HG03558 (cell line): ENCODE measurements around the gene THAP6.

Source experiments
- ATAC-seq: cut with Tn5 transposase; IDR thresholded peaks from one replicate; pipeline ENCODE4 v1.9.1; 2021; ENCODE audit warnings: moderate number of reproducible peaks; ENCODE audit not compliant: unreplicated experiment; ENCODE audit errors: extremely low read depth

THAP6 gene

GRCh38 chr4:75565481-75565880 is 51.2 kb downstream of the THAP6 start:
- no peak for ATAC-seq

- no peak for ATAC-seq
Observed at GRCh38 chr4:75566911-75567310, 52.6 kb downstream of the THAP6 start.

- no peak for ATAC-seq
Observed at GRCh38 chr4:75567725-75568124, 53.5 kb downstream of the THAP6 start.
